Testis (tissue), 3 donors: ENCODE results near the gene MEGF8. TPM values are rescaled to one million over a fixed set of nuclear protein-coding genes. Genes with fewer than 3 reads are reported as not detected.
A peak's percentile ranks its signal among the peaks of the same experiment; 100 is the strongest.

Experiments used
- DNase-seq: peaks from one replicate; pipeline ENCODE4 v3.0.0-alpha.2; 2019
- H3K27ac ChIP-seq, 2 donors: fragments of 200-600 bp; sonication (generic); one replicate each; pipeline ENCODE4 v1.5.1; 2019
- H3K27me3 ChIP-seq: fragments of 200-600 bp; sonication (generic); one replicate; pipeline ENCODE4 v1.5.1; 2019
- H3K36me3 ChIP-seq: fragments of 200-600 bp; sonication (generic); one replicate; pipeline ENCODE4 v1.5.1; 2017; ENCODE audit warnings: low read depth; ENCODE audit errors: missing control alignments
- H3K4me1 ChIP-seq: fragments of 200-600 bp; sonication (generic); one replicate; pipeline ENCODE4 v1.5.1; 2019
- H3K4me3 ChIP-seq, 2 donors: fragments of 200-600 bp; sonication (generic); one replicate each; pipeline ENCODE4 v1.5.1; 2017 to 2019
- H3K9me3 ChIP-seq: fragments of 200-600 bp; sonication (generic); one replicate; pipeline ENCODE4 v1.5.1; 2017
- POLR2A ChIP-seq: fragments of 450-650 bp; IDR thresholded peaks from one replicate; pipeline ENCODE4 v1.6.1; 2017; ENCODE audit warnings: antibody characterized with exemption, mild to moderate bottlenecking, moderate library complexity
- WGBS, 2 donors: methylation state at CpG; one replicate each; pipeline ENCODE4 v1.1.5; 2018; 5-methylcytosine and 5-hydroxymethylcytosine counted together
- intact Hi-C: fragments of 100-400 bp; cut with DNase I; formaldehyde crosslinking; loops from one replicate; pipeline ENCODE4 v1.15.1; 2023; ENCODE audit warnings: low total_unique reads
- polyA plus RNA-seq: library from polyadenylated mRNA; stranded (reverse); fragments of 350-450 nt; fragmentation: Illumina TruSeq; extraction: RNeasy Lipid Tissue Mini Kit (QIAGEN cat#74804); gene quantifications from one replicate; pipeline ENCODE4 v1.2.3, GENCODE V29; 2014; ENCODE audit warnings: low read depth, low replicate concordance; ENCODE audit not compliant: insufficient read depth
- total RNA-seq, 2 donors: library from RNA; depleted of rRNA; stranded (reverse); fragments of >200 nt; gene quantifications; one replicate each; pipeline ENCODE4 v1.2.3, GENCODE V29; 2016
- TF ChIP-seq, protein P1 (sequence below), 3 experiments: fragments of 450-650 bp in 2 of 3; fragments of 200-600 bp in 1 of 3; sonication (generic) in 1 of 3; IDR thresholded peaks; one replicate each; pipeline ENCODE4 v1.5.1; 2016 to 2019; ENCODE audit warnings: antibody characterized with exemption in 3 of 3, mild to moderate bottlenecking in 2 of 3, moderate library complexity in 1 of 3

MEGF8 gene
- total and polyA plus RNA-seq, 3 donors from 2014 or later: 18.8 to 27.3 (median 26.9) TPM

DNA sequence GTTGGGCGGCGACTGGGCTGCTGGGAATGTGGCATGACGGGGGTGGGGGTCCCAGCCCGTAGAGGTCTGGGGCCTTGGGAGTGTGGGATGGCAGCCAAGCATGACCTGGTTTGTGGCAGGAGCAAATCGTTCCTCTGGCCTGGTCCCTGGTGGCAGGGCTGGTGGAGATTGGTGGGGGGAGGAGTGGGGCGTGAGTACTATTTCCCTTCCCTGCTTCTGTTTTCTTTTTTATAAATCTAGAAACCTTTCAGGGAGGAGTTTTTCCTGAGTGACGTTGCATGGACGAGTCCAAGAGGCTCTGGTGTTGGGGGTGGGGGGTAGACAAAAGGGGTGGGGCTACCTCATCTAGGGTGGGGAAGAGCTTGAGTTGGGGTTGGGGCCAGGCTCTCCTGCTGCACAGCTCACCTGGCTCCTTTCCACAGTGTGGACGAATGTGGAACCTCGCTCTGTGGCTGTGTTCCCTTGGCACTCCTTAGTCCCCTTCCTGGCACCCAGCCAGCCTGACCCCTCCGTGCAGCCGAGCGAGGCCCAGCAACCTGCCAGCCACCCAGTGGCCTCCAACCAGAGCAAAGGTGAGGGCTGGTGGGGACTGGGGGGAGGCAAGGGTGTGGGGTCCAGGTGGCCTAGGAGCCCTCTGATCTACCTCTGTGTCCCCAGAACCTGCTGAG lies 39.0 kb upstream of the MEGF8 start:
- TF ChIP-seq, protein P1, sequence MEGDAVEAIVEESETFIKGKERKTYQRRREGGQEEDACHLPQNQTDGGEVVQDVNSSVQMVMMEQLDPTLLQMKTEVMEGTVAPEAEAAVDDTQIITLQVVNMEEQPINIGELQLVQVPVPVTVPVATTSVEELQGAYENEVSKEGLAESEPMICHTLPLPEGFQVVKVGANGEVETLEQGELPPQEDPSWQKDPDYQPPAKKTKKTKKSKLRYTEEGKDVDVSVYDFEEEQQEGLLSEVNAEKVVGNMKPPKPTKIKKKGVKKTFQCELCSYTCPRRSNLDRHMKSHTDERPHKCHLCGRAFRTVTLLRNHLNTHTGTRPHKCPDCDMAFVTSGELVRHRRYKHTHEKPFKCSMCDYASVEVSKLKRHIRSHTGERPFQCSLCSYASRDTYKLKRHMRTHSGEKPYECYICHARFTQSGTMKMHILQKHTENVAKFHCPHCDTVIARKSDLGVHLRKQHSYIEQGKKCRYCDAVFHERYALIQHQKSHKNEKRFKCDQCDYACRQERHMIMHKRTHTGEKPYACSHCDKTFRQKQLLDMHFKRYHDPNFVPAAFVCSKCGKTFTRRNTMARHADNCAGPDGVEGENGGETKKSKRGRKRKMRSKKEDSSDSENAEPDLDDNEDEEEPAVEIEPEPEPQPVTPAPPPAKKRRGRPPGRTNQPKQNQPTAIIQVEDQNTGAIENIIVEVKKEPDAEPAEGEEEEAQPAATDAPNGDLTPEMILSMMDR (IDR thresholded peaks at IDR 0.05): no peak
- no peak for TF ChIP-seq POLR2A
- Histone ChIP-seq H3K36me3 (no peaks in the 10 kb centered on the region), H3K27me3 (no peaks in the 10 kb centered on the region), H3K27ac (peak overlapping the region; percentile 90), H3K4me1 (peaks cover 44% of the 10 kb centered on the region), H3K4me3 (no peak overlapping the region), H3K9me3 (no peaks in the 10 kb centered on the region)
- WGBS, 2 donors: 25 to 44% methylated on average over 8 to 13 of the region's 13 CpGs
- no peak for DNase-seq
- intact Hi-C loops: no loop called here

DNA sequence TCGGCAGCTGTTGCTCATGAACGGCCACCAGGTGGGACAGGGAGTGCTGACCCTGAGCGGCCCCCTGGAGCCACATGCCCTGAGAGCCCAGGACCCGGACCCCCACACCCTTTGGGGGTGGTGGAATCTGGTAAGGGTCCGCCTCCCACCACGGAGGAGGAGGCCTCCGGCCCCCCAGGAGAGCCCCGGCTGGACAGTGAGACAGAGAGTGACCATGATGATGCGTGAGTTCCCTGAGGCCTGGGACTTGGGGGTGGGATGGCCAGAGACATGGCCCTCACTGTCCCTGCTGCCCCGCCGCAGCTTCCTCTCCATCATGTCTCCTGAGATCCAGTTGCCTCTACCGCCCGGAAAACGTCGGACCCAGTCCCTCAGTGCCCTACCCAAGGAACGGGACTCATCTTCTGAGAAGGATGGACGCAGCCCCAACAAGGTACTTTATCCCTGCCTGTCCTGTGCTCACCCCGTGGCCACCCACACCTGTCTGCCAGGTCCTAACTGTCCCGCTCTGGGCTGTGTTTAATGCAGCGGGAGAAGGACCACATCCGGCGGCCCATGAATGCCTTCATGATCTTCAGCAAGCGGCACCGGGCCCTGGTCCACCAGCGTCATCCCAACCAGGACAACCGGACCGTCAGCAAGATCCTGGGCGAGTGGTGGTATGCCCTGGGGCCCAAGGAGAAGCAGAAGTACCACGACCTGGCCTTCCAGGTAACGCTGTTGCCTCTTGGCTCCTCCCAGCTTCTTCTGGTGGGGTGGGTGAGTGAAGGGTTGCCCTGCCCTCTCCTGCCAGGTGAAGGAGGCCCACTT lies 38.2 kb upstream of the MEGF8 start:
- TF ChIP-seq POLR2A: no peak
- TF ChIP-seq, protein P1 (IDR thresholded peaks at IDR 0.05): no peak
- intact Hi-C loops: no loop called here
- 86 to 88% methylated on average over 18 to 30 of the region's 30 CpGs for WGBS, 2 donors
- Histone ChIP-seq H3K9me3 (no peaks in the 10 kb centered on the region), H3K27ac (peak overlapping the region; percentile 90), H3K4me1 (peaks cover 37% of the 10 kb centered on the region), H3K4me3 (no peak overlapping the region), H3K36me3 (no peaks in the 10 kb centered on the region), H3K27me3 (no peaks in the 10 kb centered on the region)
- DNase-seq: no peak

DNA sequence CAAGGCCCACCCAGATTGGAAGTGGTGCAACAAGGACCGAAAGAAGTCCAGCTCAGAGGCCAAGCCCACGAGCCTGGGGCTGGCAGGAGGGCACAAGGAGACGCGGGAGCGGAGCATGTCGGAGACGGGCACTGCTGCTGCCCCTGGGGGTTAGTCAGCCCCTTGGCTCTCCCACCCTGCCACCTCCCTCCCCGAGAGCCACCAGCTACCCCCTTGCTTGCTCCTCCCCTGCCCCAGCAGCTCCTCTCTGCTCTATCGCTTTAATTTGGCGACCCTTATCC lies 37.7 kb upstream of the MEGF8 start:
- DNase-seq: no peak
- no peak overlapping the region for H3K4me3 ChIP-seq
- peaks cover 32% of the 10 kb centered on the region for H3K4me1 ChIP-seq
- no peaks in the 10 kb centered on the region for H3K27me3 ChIP-seq
- 93% methylated on average over 10 of the region's 10 CpGs for WGBS, 2 donors
- intact Hi-C loops: no loop called here
- TF ChIP-seq, protein P1 (IDR thresholded peaks at IDR 0.05): no peak
- TF ChIP-seq POLR2A: no peak
- H3K9me3 ChIP-seq: no peaks in the 10 kb centered on the region
- H3K36me3 ChIP-seq: no peaks in the 10 kb centered on the region
- H3K27ac ChIP-seq: no peak overlapping the region

DNA sequence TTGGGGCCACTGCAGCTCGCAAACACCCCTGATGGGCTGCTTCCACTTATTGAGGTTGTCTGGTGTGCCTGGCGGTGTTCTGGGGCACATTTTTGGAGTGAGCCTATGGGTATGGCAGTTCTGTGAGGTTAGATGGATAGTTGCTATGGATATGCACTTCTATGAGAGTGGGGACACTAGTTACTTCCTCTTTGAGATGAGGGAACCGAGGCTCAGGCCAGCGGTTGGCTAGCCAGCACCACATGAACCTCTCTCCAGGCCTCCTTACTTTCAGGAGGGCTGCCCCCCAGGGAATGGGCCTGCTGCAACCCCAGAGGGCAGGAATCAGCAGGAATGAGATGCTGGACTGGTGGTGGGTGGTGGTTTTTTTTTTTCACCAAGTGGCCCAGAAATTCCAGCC lies 37.0 kb upstream of the MEGF8 start:
- no peak overlapping the region for H3K4me3 ChIP-seq
- no peaks in the 10 kb centered on the region for H3K36me3 ChIP-seq
- no peaks in the 10 kb centered on the region for H3K9me3 ChIP-seq
- no peaks in the 10 kb centered on the region for H3K27me3 ChIP-seq
- TF ChIP-seq POLR2A: no peak
- TF ChIP-seq, protein P1 (IDR thresholded peaks at IDR 0.05): no peak
- intact Hi-C loops: no loop called here
- WGBS, 2 donors: 83 to 95% methylated on average over 4 of the region's 4 CpGs
- no peak overlapping the region for H3K27ac ChIP-seq
- no peak for DNase-seq
- peaks cover 25% of the 10 kb centered on the region for H3K4me1 ChIP-seq
